ENCODE measurements around the gene POTEJ.
"Not testable (repeated sequence)": the region's sequence is repeated elsewhere in the genome, so short reads cannot be mapped to it uniquely, and the experiment has no call there.

The POTEJ gene

DNA sequence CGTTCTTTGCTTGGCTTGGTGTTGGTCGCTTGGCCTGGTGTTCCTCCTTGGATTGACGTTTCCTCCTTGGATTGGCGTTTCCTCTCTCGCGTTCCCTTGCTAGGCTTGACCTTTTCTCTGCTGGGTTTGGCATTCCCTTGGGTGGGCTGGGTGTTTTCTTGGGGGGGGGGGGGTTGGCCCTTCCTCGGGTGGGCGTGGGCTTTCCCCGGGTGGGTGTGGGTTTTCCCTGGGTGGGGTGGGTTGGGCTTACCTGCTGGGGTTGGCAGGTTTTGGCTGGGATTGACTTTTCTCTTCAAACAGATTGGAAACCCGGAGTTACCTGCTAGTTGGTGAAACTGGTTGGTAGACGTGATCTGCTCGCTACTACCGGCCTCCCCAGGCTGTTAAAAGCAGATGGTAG, at the start of gene POTEJ:
Gene POTEJ, plus strand, starts transcription at position 301 of the 400 bp plus-strand sequence. Its CDS starts 93 bp downstream, at position 394.
- H3K36me3 Mint-ChIP-seq (ENCODE audit: low read depth); H3K9me3 Mint-ChIP-seq; H3K27me3 Mint-ChIP-seq (ENCODE audit: low read depth); H3K4me3 Mint-ChIP-seq; H3K27ac Mint-ChIP-seq; H3K4me1 Mint-ChIP-seq (ENCODE audit: low read depth): not testable (repeated sequence)

DNA sequence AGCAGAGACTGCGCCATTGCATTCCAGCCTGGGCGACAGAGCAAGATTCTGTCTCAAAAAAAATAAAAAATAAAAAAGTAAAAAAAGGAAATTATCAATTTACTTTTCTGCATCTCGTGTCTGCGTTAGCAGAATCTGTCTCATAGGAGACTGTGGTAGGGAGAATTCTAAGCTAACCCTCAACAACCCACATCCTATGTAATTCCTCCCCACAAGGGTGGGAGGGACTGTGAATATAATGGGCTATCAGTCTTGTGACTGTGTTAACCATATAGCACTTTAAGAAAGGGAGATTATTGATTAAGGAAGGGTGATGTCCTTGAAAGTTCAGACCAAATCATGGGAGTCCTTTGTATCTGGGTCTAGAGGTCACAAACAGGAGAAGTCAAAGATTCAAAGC, 45.1 kb upstream of the POTEJ start:
- not testable (repeated sequence) for H3K9me3 Mint-ChIP-seq, H3K27ac Mint-ChIP-seq

DNA sequence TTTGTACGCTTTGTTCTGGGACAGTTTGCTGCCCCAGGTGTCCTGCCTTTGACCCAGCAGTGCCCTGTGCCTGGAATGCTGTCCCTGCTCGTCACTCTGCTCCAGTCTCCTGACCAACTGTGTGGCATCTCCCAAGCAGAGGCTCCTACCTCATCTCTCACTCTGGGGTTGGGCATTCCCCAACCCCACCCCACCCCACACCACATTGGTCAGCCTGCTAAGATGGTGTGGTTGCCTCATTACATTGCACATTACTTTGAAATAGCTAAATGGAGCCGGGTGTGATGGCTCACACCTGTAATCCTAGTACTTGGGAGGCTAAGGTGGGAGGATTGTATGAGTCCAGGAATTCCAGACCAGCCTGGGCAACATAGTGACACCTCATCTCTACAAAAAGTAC, 39.3 kb upstream of the POTEJ start:
- H3K9me3 Mint-ChIP-seq; H3K36me3 Mint-ChIP-seq (ENCODE audit: low read depth); H3K27me3 Mint-ChIP-seq (ENCODE audit: low read depth); H3K4me3 Mint-ChIP-seq; H3K4me1 Mint-ChIP-seq (ENCODE audit: low read depth); H3K27ac Mint-ChIP-seq: not testable (repeated sequence)

More for the DNA sequence above, 45.1 kb upstream of the POTEJ start:
- not testable (repeated sequence) for H3K36me3 Mint-ChIP-seq (ENCODE audit: low read depth); H3K4me1 Mint-ChIP-seq (ENCODE audit: low read depth); H3K4me3 Mint-ChIP-seq; H3K27me3 Mint-ChIP-seq (ENCODE audit: low read depth)

DNA sequence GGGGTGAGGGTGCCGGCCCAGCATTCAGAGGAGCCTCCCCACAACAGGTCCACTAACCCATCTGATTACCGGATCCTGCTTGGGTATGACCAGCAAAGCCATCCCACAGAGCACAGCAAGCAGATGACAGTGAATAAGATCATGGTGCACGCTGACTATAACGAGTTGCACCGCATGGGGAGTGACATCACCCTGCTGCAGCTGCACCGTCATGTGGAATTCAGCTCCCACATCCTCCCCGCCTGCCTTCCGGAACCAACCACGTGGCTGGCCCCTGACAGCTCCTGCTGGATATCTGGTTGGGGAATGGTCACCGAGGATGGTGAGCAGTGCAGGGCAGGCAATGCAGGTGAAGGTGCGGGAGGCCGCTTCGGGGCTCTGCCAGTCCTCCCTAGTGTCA, 37.0 kb upstream of the POTEJ start:
- not testable (repeated sequence) for H3K36me3 Mint-ChIP-seq (ENCODE audit: low read depth); H3K27ac Mint-ChIP-seq; H3K4me3 Mint-ChIP-seq; H3K9me3 Mint-ChIP-seq; H3K27me3 Mint-ChIP-seq (ENCODE audit: low read depth); H3K4me1 Mint-ChIP-seq (ENCODE audit: low read depth)

DNA sequence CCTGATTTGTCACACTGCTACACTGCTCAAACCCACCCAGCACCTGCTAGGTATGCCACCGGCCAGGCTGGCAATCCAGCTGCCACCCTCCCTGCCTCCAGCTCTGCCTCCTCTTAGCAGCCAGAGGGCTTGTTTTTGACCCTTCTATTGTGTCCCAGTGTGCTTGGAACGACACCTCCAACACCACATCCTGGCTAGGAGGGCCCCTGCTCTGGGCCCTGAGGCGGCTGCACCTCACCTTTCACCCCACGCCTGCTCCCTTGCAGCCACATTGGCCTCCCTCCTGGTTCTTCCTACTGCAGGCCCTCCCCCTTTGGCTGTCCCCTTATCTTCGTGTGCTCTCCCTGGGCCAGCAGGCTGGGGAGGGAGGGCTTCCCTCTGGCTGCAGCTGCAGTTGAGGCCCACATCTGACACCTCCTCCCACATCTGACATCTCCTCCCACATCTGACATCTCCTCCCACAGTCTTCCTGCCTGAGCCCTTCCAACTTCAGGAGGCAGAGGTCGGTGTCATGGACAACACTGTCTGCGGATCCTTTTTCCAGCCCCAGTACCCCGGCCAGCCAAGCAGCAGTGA, 34.9 kb upstream of the POTEJ start:
- H3K27me3 Mint-ChIP-seq (ENCODE audit: low read depth); H3K27ac Mint-ChIP-seq; H3K4me1 Mint-ChIP-seq (ENCODE audit: low read depth); H3K4me3 Mint-ChIP-seq; H3K9me3 Mint-ChIP-seq; H3K36me3 Mint-ChIP-seq (ENCODE audit: low read depth): not testable (repeated sequence)

DNA sequence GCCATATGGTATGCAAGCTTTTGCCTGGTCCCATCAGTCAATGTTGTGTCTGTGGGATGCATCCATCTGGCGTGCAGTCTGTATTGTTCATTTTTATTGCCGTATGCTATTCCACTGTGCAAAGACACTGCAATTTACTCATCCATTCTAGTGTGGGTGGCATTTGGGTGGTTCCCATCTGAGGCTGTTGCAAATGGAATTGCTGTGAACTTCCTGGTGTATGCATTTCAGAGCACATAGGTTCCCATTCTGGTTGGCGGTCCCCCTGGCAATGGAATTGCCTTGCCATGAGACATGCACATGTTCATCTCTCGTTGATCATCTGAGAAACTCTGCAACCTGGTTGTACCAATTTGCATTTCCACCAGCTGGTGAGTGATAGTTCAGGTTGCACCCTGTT, 33.7 kb upstream of the POTEJ start:
- not testable (repeated sequence) for H3K9me3 Mint-ChIP-seq; H3K4me1 Mint-ChIP-seq (ENCODE audit: low read depth); H3K4me3 Mint-ChIP-seq; H3K27ac Mint-ChIP-seq; H3K36me3 Mint-ChIP-seq (ENCODE audit: low read depth); H3K27me3 Mint-ChIP-seq (ENCODE audit: low read depth)

DNA sequence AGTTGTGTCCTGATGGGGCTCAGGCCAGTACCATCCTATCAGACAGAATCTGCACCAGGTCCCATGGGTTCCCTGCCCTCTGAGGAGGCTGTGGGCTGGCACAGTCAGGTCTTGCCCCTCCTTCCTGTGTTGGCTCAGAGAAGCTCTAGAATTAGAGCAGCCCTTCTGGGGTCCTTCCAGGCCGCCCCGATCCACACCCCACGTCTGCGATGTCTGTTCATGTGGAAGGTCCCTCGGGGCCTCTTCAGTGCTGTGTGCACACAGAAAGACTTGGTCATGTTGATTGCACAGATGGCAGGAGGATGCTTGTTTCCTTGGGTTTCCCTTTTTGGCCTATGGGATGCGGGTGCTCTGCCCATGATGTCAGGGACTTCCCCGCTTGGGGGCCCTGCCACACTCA, 32.1 kb upstream of the POTEJ start:
- not testable (repeated sequence) for H3K27me3 Mint-ChIP-seq (ENCODE audit: low read depth); H3K4me3 Mint-ChIP-seq; H3K4me1 Mint-ChIP-seq (ENCODE audit: low read depth); H3K36me3 Mint-ChIP-seq (ENCODE audit: low read depth); H3K9me3 Mint-ChIP-seq; H3K27ac Mint-ChIP-seq

DNA sequence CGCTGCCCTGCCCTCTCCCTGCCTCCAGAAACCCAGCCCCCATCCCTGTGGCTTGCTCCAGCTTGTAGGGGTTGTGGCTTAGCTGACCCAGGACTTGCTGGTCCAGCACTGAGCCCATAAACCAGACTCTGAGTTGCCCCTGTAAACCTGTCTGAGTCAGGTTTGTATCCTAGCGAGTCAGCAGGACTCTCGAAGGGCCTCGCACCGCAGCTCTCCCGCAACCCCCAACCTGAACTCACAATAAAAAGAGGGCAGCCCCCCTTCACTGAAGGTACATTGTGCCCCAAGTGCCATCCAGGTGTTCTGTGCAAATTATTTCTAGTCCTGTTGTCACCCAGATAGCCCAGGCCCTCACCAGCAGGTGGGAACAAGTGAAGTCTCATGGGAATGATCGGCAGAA, 29.7 kb upstream of the POTEJ start:
- not testable (repeated sequence) for H3K4me3 Mint-ChIP-seq; H3K36me3 Mint-ChIP-seq (ENCODE audit: low read depth); H3K9me3 Mint-ChIP-seq; H3K27ac Mint-ChIP-seq; H3K4me1 Mint-ChIP-seq (ENCODE audit: low read depth); H3K27me3 Mint-ChIP-seq (ENCODE audit: low read depth)

DNA sequence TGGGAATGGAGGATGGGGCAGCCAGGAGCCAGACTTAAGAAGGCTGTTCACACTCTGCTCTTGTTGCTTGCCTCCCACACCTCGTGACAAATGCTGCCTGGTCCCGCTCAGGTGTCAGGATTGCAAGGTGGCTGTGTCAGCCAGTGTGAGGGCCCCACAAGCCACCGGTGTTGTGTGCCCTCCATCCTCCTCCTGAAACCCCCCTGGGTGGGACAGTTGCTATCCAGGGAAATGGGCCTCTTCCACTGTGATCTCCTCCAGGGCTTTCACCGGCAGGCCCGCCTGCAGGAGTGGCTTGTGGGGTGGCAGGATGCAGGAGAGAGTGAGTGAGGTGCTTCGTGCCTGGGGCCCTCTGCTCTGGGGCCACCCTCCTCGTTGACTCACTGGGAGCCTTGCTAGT, 28.3 kb upstream of the POTEJ start:
- H3K27me3 Mint-ChIP-seq (ENCODE audit: low read depth); H3K4me1 Mint-ChIP-seq (ENCODE audit: low read depth); H3K9me3 Mint-ChIP-seq; H3K27ac Mint-ChIP-seq; H3K4me3 Mint-ChIP-seq; H3K36me3 Mint-ChIP-seq (ENCODE audit: low read depth): not testable (repeated sequence)

DNA sequence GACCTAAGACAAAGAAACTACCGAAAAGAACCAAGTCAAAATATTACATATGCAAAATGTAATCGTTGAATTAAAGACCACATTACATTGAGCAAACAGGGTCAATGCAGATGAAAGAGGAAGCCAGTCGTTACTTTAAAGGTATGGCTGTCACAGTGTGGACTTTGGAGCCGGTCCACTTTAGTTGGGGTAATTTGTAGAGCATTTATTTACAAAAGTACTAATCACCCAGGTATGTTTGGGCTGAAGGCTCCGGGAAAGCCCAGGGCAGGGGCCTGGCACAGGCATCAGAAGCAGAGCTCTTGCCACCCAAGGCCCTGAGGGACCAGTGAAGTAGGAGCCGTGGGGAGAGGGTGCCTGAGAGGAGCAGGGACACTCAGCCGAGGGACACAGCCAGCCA, 27.7 kb upstream of the POTEJ start:
- H3K27ac Mint-ChIP-seq; H3K4me1 Mint-ChIP-seq (ENCODE audit: low read depth): not testable (repeated sequence)

DNA sequence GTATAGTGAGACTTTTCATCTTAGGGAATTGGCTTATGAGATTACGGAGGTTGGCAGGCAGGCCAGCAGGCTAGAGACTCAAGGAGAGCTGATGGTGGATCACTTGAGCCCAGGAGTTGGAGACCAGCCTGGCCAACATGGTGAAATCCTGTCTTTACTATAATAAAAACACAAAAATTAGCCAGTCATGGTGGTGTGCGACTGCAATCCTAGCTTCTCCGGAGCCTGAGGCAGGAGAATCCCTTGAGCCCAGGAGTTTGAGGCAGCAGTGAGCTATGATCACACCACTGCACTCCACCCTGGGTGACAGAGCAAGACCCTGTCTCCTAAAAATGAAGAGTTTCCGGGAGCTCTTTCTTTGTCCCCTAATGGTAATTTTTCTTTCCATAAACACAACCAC, 26.5 kb upstream of the POTEJ start:
- not testable (repeated sequence) for H3K27me3 Mint-ChIP-seq (ENCODE audit: low read depth); H3K9me3 Mint-ChIP-seq; H3K27ac Mint-ChIP-seq; H3K4me1 Mint-ChIP-seq (ENCODE audit: low read depth); H3K36me3 Mint-ChIP-seq (ENCODE audit: low read depth); H3K4me3 Mint-ChIP-seq

More for the DNA sequence above, 27.7 kb upstream of the POTEJ start:
- H3K4me3 Mint-ChIP-seq; H3K36me3 Mint-ChIP-seq (ENCODE audit: low read depth); H3K27me3 Mint-ChIP-seq (ENCODE audit: low read depth); H3K9me3 Mint-ChIP-seq: not testable (repeated sequence)

DNA sequence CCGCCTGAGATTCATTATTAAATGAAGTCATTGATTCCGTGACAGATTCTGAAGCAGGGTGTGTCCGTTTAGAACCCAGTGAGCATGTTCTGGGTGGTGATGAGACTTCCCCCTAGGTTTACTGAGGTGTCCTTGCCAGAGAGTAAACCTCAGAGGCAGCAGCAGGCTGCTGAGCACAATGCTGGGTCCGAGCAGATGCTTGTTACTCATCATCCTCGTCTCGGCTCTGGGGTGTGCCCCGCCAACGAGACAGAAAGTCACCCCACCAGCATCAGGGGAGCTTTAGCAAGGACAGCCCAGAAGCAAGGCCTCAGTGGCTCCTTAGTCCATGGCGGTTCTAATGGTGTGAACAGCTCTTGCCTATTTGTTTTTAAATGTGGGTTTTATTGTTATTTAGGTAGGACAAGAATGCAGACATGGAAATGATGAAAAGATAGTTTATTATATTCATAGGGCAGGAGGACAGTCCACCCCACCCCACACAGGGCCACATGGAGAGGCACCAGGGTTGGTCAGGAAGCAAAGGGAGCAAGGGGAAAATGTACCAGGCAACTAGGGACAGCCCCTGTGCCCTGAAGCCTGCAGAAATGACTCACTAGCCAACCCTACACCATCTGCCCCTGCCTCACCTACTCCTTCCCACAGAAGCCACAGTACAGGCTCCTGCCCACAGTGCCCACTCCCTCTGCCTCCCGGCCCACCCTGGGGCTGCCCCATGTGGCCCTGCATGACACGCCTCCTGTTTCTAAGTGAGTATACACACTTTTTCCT, 22.4 kb upstream of the POTEJ start:
- H3K27me3 Mint-ChIP-seq (ENCODE audit: low read depth); H3K4me1 Mint-ChIP-seq (ENCODE audit: low read depth); H3K9me3 Mint-ChIP-seq; H3K27ac Mint-ChIP-seq; H3K36me3 Mint-ChIP-seq (ENCODE audit: low read depth); H3K4me3 Mint-ChIP-seq: not testable (repeated sequence)

DNA sequence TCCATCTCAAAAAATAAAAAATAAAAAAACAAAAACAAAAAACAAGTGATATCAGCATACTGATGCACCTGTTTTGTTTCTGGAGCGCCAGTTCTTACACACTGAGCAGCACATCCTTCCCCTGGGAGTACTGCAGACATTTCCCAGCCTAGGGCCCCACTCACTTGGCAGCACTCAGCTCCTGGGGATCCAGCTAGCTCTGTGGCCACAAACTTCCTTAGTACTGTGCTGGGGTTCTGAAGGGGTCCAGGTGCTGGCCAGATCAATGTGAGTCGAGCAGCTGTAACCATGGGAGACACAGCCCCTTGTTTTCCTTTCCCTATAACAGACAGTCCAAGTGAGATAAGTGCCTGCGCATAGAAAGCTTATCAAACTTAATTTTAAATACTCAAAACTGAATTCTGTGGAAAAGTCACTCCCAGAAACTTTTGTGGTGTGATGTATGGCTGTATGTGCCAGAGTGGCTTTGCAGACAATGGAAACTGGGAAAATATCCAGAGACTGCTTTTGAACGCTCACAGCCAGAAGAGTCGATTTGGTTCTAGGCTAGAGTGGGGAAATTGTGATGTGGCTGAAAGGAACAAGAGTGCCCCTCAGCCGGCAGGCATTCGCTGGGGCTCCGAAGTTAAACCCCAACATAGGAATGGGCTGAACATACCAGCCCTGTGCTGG, 20.9 kb upstream of the POTEJ start:
- not testable (repeated sequence) for H3K4me1 Mint-ChIP-seq (ENCODE audit: low read depth); H3K36me3 Mint-ChIP-seq (ENCODE audit: low read depth); H3K27me3 Mint-ChIP-seq (ENCODE audit: low read depth); H3K4me3 Mint-ChIP-seq; H3K27ac Mint-ChIP-seq; H3K9me3 Mint-ChIP-seq

DNA sequence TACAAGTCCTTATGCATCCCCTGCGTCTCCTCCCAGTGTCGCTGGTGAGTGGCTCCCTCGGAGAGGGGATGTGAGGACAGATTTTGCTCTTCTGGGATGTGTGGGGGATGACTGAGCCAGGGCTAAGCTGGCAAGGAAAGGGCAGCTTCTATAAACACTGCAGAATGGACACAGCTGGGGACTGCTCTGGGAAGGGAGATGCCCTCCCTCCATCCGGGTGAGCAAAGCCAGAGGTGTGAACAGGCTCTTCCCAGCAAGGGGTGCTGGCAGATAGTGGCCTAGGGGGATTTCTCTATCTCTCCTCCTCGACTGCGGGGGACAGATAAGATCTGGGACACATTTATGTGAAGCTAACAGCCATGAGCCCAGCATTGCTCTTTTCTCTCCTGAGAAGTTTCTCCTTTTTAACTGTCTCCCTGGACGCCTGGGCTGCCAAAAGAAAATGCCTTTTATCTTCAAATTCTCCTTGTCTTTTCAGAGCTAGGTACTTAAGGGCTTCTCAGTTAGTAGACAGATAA, 20.3 kb upstream of the POTEJ start:
- not testable (repeated sequence) for H3K27ac Mint-ChIP-seq; H3K4me3 Mint-ChIP-seq; H3K36me3 Mint-ChIP-seq (ENCODE audit: low read depth); H3K4me1 Mint-ChIP-seq (ENCODE audit: low read depth); H3K9me3 Mint-ChIP-seq; H3K27me3 Mint-ChIP-seq (ENCODE audit: low read depth)

DNA sequence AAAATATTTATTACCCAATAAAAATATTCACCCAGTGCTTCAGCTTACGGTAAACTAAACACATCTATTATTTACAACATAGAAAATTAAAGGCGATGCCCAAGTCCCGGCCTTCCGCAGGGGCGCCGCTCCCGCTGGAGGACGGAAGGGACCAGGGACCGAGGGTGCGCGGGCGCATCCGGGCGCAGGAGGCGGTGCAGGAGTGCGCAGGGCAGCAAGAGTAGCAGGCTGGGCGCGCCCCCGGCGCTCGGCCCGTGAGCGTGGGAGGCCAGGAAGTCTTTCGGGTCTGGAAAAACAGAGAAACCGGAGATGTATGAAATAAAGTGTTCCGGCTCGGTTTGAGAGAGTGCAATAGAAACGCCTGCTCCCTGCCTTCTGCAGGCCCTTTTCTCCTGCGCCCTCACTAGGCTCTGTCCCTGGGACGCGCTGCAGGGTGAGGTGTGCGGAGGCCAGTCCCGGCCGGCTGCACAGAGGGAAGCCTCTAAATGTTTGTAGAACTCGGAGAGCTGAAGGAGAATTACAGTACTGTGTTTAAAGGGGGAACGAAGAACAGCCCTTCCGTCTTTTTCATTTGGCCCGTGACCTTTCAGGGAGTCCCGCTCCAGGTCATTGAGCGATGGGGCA, 18.3 kb upstream of the POTEJ start:
- H3K36me3 Mint-ChIP-seq (ENCODE audit: low read depth); H3K4me3 Mint-ChIP-seq; H3K4me1 Mint-ChIP-seq (ENCODE audit: low read depth); H3K9me3 Mint-ChIP-seq; H3K27ac Mint-ChIP-seq; H3K27me3 Mint-ChIP-seq (ENCODE audit: low read depth): not testable (repeated sequence)
